Measurements from ENCODE around the gene ZNF524. TPM values are rescaled to one million over a fixed set of nuclear protein-coding genes. Genes with fewer than 3 reads are reported as not detected.
A peak's percentile ranks its signal among the peaks of the same experiment; 100 is the strongest.
"Not testable (repeated sequence)": the region's sequence is repeated elsewhere in the genome, so short reads cannot be mapped to it uniquely, and the experiment has no call there.

Gene ZNF524
- total RNA-seq, 1 donor from 2014 or later: 6.7 TPM

DNA sequence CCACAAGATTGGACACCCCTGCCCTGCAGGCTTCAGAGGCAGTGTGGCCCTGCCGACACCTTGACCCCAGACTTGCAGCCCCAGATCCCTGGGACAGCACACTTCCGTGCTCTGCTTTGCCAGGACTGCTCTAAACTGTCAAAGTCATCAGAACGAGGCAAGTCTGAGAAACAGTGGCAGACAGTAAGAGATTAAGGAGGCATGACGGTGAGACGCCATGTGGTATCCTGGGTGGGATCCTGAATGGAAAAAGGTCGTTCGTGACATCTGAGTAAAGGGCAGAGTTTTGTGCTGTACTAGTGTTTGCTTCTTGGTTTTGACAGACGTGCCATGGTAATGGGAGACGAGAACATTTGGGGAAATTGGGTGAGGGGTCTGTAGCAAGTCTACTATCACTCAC is 33.3 kb upstream of the ZNF524 start:
- no peaks in the 10 kb centered on the region for H3K36me3 Mint-ChIP-seq (ENCODE audit: unreplicated experiment)
- H3K4me1 Mint-ChIP-seq (ENCODE audit: low read depth, unreplicated experiment): no peaks in the 10 kb centered on the region
- no peak overlapping the region for H3K27ac Mint-ChIP-seq (ENCODE audit: unreplicated experiment)
- H3K27me3 Mint-ChIP-seq (ENCODE audit: unreplicated experiment): no peaks in the 10 kb centered on the region
- TF ChIP-seq, protein P1, sequence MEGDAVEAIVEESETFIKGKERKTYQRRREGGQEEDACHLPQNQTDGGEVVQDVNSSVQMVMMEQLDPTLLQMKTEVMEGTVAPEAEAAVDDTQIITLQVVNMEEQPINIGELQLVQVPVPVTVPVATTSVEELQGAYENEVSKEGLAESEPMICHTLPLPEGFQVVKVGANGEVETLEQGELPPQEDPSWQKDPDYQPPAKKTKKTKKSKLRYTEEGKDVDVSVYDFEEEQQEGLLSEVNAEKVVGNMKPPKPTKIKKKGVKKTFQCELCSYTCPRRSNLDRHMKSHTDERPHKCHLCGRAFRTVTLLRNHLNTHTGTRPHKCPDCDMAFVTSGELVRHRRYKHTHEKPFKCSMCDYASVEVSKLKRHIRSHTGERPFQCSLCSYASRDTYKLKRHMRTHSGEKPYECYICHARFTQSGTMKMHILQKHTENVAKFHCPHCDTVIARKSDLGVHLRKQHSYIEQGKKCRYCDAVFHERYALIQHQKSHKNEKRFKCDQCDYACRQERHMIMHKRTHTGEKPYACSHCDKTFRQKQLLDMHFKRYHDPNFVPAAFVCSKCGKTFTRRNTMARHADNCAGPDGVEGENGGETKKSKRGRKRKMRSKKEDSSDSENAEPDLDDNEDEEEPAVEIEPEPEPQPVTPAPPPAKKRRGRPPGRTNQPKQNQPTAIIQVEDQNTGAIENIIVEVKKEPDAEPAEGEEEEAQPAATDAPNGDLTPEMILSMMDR (IDR thresholded peaks at IDR 0.05; ENCODE audit: partially characterized antibody, unreplicated experiment): no peak
- no peak overlapping the region for H3K4me3 Mint-ChIP-seq (ENCODE audit: unreplicated experiment)
- H3K9me3 Mint-ChIP-seq (ENCODE audit: unreplicated experiment): peaks cover 2% of the 10 kb centered on the region
- no peak for DNase-seq

- TF ChIP-seq, protein P1 (IDR thresholded peaks at IDR 0.05; ENCODE audit: partially characterized antibody, unreplicated experiment): no peak
- H3K36me3 Mint-ChIP-seq (ENCODE audit: unreplicated experiment): no peaks in the 10 kb centered on the region
Measured at GRCh38 chr19:55567708-55568328, 32.3 kb upstream of the ZNF524 start.

DNA sequence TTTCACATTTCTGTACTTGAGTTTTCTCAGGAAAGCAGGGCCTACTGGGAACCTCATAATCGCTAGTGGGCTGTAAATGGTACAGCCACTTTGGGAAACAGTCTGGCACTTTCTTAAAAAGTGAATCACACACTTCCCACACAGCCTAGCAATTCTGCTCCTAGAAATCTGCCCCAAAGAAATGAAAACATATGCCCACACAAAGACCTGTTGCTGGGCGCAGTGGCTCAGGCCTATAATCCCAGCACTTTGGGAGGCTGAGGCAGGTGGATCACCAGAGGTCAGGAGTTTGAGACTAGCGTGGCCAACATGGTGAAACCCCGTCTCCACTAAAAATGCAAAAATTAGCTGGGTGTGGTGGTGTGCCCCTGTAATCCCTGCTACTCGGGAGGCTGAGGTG is 30.6 kb upstream of the ZNF524 start:
- H3K27me3 Mint-ChIP-seq (ENCODE audit: unreplicated experiment); H3K4me1 Mint-ChIP-seq (ENCODE audit: low read depth, unreplicated experiment); H3K9me3 Mint-ChIP-seq (ENCODE audit: unreplicated experiment); DNase-seq; H3K4me3 Mint-ChIP-seq (ENCODE audit: unreplicated experiment); H3K27ac Mint-ChIP-seq (ENCODE audit: unreplicated experiment); H3K36me3 Mint-ChIP-seq (ENCODE audit: unreplicated experiment): not testable (repeated sequence)

More at GRCh38 chr19:55567708-55568328, 32.3 kb upstream of the ZNF524 start:
- Mint-ChIP-seq H3K9me3 (ENCODE audit: unreplicated experiment) (peaks cover 2% of the 10 kb centered on the region), H3K27ac (ENCODE audit: unreplicated experiment) (no peak overlapping the region), H3K4me1 (ENCODE audit: low read depth, unreplicated experiment) (no peaks in the 10 kb centered on the region), H3K4me3 (ENCODE audit: unreplicated experiment) (no peak overlapping the region), H3K27me3 (ENCODE audit: unreplicated experiment) (no peaks in the 10 kb centered on the region)
- DNase-seq: no peak

GRCh38 chr19:55573929-55574328 is 26.2 kb upstream of the ZNF524 start:
- H3K36me3 Mint-ChIP-seq (ENCODE audit: unreplicated experiment); H3K4me1 Mint-ChIP-seq (ENCODE audit: low read depth, unreplicated experiment); DNase-seq; H3K4me3 Mint-ChIP-seq (ENCODE audit: unreplicated experiment); H3K27ac Mint-ChIP-seq (ENCODE audit: unreplicated experiment): not testable (repeated sequence)
- Mint-ChIP-seq H3K9me3 (ENCODE audit: unreplicated experiment) (peaks cover 11% of the 10 kb centered on the region), H3K27me3 (ENCODE audit: unreplicated experiment) (peaks cover 16% of the 10 kb centered on the region)

- Mint-ChIP-seq H3K27me3 (ENCODE audit: unreplicated experiment) (peaks cover 20% of the 10 kb centered on the region), H3K36me3 (ENCODE audit: unreplicated experiment) (peaks cover 4% of the 10 kb centered on the region), H3K27ac (ENCODE audit: unreplicated experiment) (no peak overlapping the region), H3K4me1 (ENCODE audit: low read depth, unreplicated experiment) (no peaks in the 10 kb centered on the region), H3K4me3 (ENCODE audit: unreplicated experiment) (peak overlapping the region; percentile 55), H3K9me3 (ENCODE audit: unreplicated experiment) (peaks cover 16% of the 10 kb centered on the region)
- TF ChIP-seq, protein P1 (IDR thresholded peaks at IDR 0.05; ENCODE audit: partially characterized antibody, unreplicated experiment): no peak
- DNase-seq: no peak
Measured at GRCh38 chr19:55576746-55577145, 23.3 kb upstream of the ZNF524 start.

GRCh38 chr19:55578031-55578760 is 21.9 kb upstream of the ZNF524 start:
- Mint-ChIP-seq H3K9me3 (ENCODE audit: unreplicated experiment) (peaks cover 16% of the 10 kb centered on the region), H3K27ac (ENCODE audit: unreplicated experiment) (no peak overlapping the region), H3K4me1 (ENCODE audit: low read depth, unreplicated experiment) (no peaks in the 10 kb centered on the region), H3K4me3 (ENCODE audit: unreplicated experiment) (no peak overlapping the region), H3K27me3 (ENCODE audit: unreplicated experiment) (peaks cover 20% of the 10 kb centered on the region), H3K36me3 (ENCODE audit: unreplicated experiment) (peaks cover 4% of the 10 kb centered on the region)
- TF ChIP-seq, protein P1 (IDR thresholded peaks at IDR 0.05; ENCODE audit: partially characterized antibody, unreplicated experiment): no peak
- no peak for DNase-seq

Data from glutamatergic neuron (in vitro differentiated cells).